ENCODE measurements around the gene GRID1. TPM values are rescaled to one million over a fixed set of nuclear protein-coding genes. Genes with fewer than 3 reads are reported as not detected.

The GRID1 gene
- total RNA-seq, 1 donor from 2014 or later, result 9.2 TPM

- Mint-ChIP-seq H3K4me3 (no peak overlapping the region), H3K4me1 (ENCODE audit: unreplicated experiment) (no peaks in the 10 kb centered on the region), H3K27ac (no peak overlapping the region), H3K9me3 (no peaks in the 10 kb centered on the region), H3K27me3 (no peaks in the 10 kb centered on the region), H3K36me3 (no peaks in the 10 kb centered on the region)
- no peak for DNase-seq (ENCODE audit: extremely low spot score, unreplicated experiment)
- TF ChIP-seq CTCF (conservative IDR thresholded peaks at IDR 0.05), result no peak
Observed at GRCh38 chr10:86004337-86004736, 362.3 kb downstream of the GRID1 start.

- H3K27ac Mint-ChIP-seq, result no peak overlapping the region
- no peaks in the 10 kb centered on the region for H3K36me3 Mint-ChIP-seq
- DNase-seq (ENCODE audit: extremely low spot score, unreplicated experiment), result no peak
- H3K4me3 Mint-ChIP-seq, result no peak overlapping the region
- no peaks in the 10 kb centered on the region for H3K4me1 Mint-ChIP-seq (ENCODE audit: unreplicated experiment)
- H3K9me3 Mint-ChIP-seq, result no peaks in the 10 kb centered on the region
- H3K27me3 Mint-ChIP-seq, result no peaks in the 10 kb centered on the region
- no peak for TF ChIP-seq CTCF (conservative IDR thresholded peaks at IDR 0.05)
Observed at GRCh38 chr10:86003201-86003621, 363.4 kb downstream of the GRID1 start.

- Mint-ChIP-seq H3K4me1 (ENCODE audit: unreplicated experiment) (no peaks in the 10 kb centered on the region), H3K36me3 (no peaks in the 10 kb centered on the region), H3K4me3 (no peak overlapping the region), H3K27ac (no peak overlapping the region), H3K9me3 (no peaks in the 10 kb centered on the region), H3K27me3 (no peaks in the 10 kb centered on the region)
- TF ChIP-seq CTCF (conservative IDR thresholded peaks at IDR 0.05), result no peak
- DNase-seq (ENCODE audit: extremely low spot score, unreplicated experiment), result peak; percentile 13
Observed at GRCh38 chr10:86001521-86001920, 365.1 kb downstream of the GRID1 start.

- no peak overlapping the region for H3K27ac Mint-ChIP-seq
Observed at GRCh38 chr10:85997544-85997943, 369.1 kb downstream of the GRID1 start.

GRCh38 chr10:85995791-85996190 is 370.8 kb downstream of the GRID1 start:
- H3K9me3 Mint-ChIP-seq, result no peaks in the 10 kb centered on the region
- H3K27ac Mint-ChIP-seq, result no peak overlapping the region
- no peak for DNase-seq (ENCODE audit: extremely low spot score, unreplicated experiment)

More at GRCh38 chr10:85997544-85997943, 369.1 kb downstream of the GRID1 start:
- no peaks in the 10 kb centered on the region for H3K9me3 Mint-ChIP-seq
- peaks cover 6% of the 10 kb centered on the region for H3K4me1 Mint-ChIP-seq (ENCODE audit: unreplicated experiment)
- H3K36me3 Mint-ChIP-seq, result no peaks in the 10 kb centered on the region
- H3K4me3 Mint-ChIP-seq, result no peak overlapping the region
- TF ChIP-seq CTCF (conservative IDR thresholded peaks at IDR 0.05), result no peak
- DNase-seq (ENCODE audit: extremely low spot score, unreplicated experiment), result no peak
- H3K27me3 Mint-ChIP-seq, result no peaks in the 10 kb centered on the region

More at GRCh38 chr10:85995791-85996190, 370.8 kb downstream of the GRID1 start:
- Mint-ChIP-seq H3K36me3 (no peaks in the 10 kb centered on the region), H3K27me3 (no peaks in the 10 kb centered on the region), H3K4me3 (no peak overlapping the region), H3K4me1 (ENCODE audit: unreplicated experiment) (peaks cover 6% of the 10 kb centered on the region)
- peak; percentile 71 for TF ChIP-seq CTCF (conservative IDR thresholded peaks at IDR 0.05)

Measured in type B pancreatic cell (in vitro differentiated cells).